Measurements from ENCODE around the gene SLIT3.

GRCh38 chr5:168740811-168741213 lies 560.1 kb downstream of the SLIT3 start:
- TF ChIP-seq CTCF (conservative IDR thresholded peaks at IDR 0.05; ENCODE audit: low read length) (no peak), EZH2phosphoT487 (IDR thresholded peaks at IDR 0.05; ENCODE audit: borderline replicate concordance) (no peak)

All from Loucy (cell line).